ENCODE measurements around the gene B3GNT4.

The B3GNT4 gene

GRCh38 chr12:122166422-122167349, 36.8 kb upstream of the B3GNT4 start:
- no peak overlapping the region for H3K27ac ChIP-seq (ENCODE audit: low read depth, low read length)
- H3K36me3 ChIP-seq (ENCODE audit: low read length): no peaks in the 10 kb centered on the region
- H3K9ac ChIP-seq (ENCODE audit: low read length): no peak overlapping the region
- H3K27me3 ChIP-seq (ENCODE audit: low read length): no peaks in the 10 kb centered on the region
- H3K79me2 ChIP-seq (ENCODE audit: insufficient read depth, low read length): no peaks in the 10 kb centered on the region
- H3K9me3 ChIP-seq (ENCODE audit: insufficient read depth, low read length): no peaks in the 10 kb centered on the region
- H3K4me3 ChIP-seq (ENCODE audit: insufficient read depth, low read length, poor library complexity, severe bottlenecking): no peak overlapping the region
- TF ChIP-seq CTCF (IDR thresholded peaks at IDR 0.05; ENCODE audit: insufficient read depth, low read length, poor library complexity, severe bottlenecking) (no peak), EZH2phosphoT487 (conservative IDR thresholded peaks at IDR 0.05; ENCODE audit: low read length) (no peak)
- no peaks in the 10 kb centered on the region for H4K20me1 ChIP-seq (ENCODE audit: low read depth, low read length)
- H3F3A ChIP-seq (ENCODE audit: insufficient read depth): no peaks in the 10 kb centered on the region
- H3K9me2 ChIP-seq (replicated peaks; ENCODE audit: insufficient read depth, low read length): no peaks in the 10 kb centered on the region
- no peak overlapping the region for H3K4me2 ChIP-seq (ENCODE audit: low read depth, low read length, poor library complexity, severe bottlenecking)
- H2AFZ ChIP-seq (ENCODE audit: low read depth, low read length, severe bottlenecking): no peak overlapping the region

GRCh38 chr12:122167356-122167925, 36.1 kb upstream of the B3GNT4 start:
- no peak overlapping the region for H2AFZ ChIP-seq (ENCODE audit: low read depth, low read length, severe bottlenecking)
- no peak overlapping the region for H3K9ac ChIP-seq (ENCODE audit: low read length)
- H3K27me3 ChIP-seq (ENCODE audit: low read length): no peaks in the 10 kb centered on the region
- no peaks in the 10 kb centered on the region for H4K20me1 ChIP-seq (ENCODE audit: low read depth, low read length)
- no peaks in the 10 kb centered on the region for H3K36me3 ChIP-seq (ENCODE audit: low read length)
- H3K4me2 ChIP-seq (ENCODE audit: low read depth, low read length, poor library complexity, severe bottlenecking): no peak overlapping the region
- TF ChIP-seq CTCF (IDR thresholded peaks at IDR 0.05; ENCODE audit: insufficient read depth, low read length, poor library complexity, severe bottlenecking): no peak
- TF ChIP-seq EZH2phosphoT487 (conservative IDR thresholded peaks at IDR 0.05; ENCODE audit: low read length): no peak
- no peak overlapping the region for H3K4me3 ChIP-seq (ENCODE audit: insufficient read depth, low read length, poor library complexity, severe bottlenecking)
- no peak overlapping the region for H3K27ac ChIP-seq (ENCODE audit: low read depth, low read length)
- no peaks in the 10 kb centered on the region for H3K9me3 ChIP-seq (ENCODE audit: insufficient read depth, low read length)
- H3K79me2 ChIP-seq (ENCODE audit: insufficient read depth, low read length): no peaks in the 10 kb centered on the region
- H3F3A ChIP-seq (ENCODE audit: insufficient read depth): no peaks in the 10 kb centered on the region
- H3K9me2 ChIP-seq (replicated peaks; ENCODE audit: insufficient read depth, low read length): no peaks in the 10 kb centered on the region

GRCh38 chr12:122168492-122168891, 35.0 kb upstream of the B3GNT4 start:
- Histone ChIP-seq H3K9me2 (replicated peaks; ENCODE audit: insufficient read depth, low read length) (no peaks in the 10 kb centered on the region), H3K27me3 (ENCODE audit: low read length) (no peaks in the 10 kb centered on the region), H4K20me1 (ENCODE audit: low read depth, low read length) (no peaks in the 10 kb centered on the region), H3K4me2 (ENCODE audit: low read depth, low read length, poor library complexity, severe bottlenecking) (no peak overlapping the region), H3K9me3 (ENCODE audit: insufficient read depth, low read length) (no peaks in the 10 kb centered on the region), H3K36me3 (ENCODE audit: low read length) (no peaks in the 10 kb centered on the region), H3F3A (ENCODE audit: insufficient read depth) (no peaks in the 10 kb centered on the region), H3K79me2 (ENCODE audit: insufficient read depth, low read length) (no peaks in the 10 kb centered on the region), H3K9ac (ENCODE audit: low read length) (no peak overlapping the region), H3K4me3 (ENCODE audit: insufficient read depth, low read length, poor library complexity, severe bottlenecking) (no peak overlapping the region), H3K27ac (ENCODE audit: low read depth, low read length) (no peak overlapping the region), H2AFZ (ENCODE audit: low read depth, low read length, severe bottlenecking) (no peak overlapping the region)
- TF ChIP-seq CTCF (IDR thresholded peaks at IDR 0.05; ENCODE audit: insufficient read depth, low read length, poor library complexity, severe bottlenecking) (no peak), EZH2phosphoT487 (conservative IDR thresholded peaks at IDR 0.05; ENCODE audit: low read length) (no peak)
